ENCODE measurements around the gene WIPI1.

DNA sequence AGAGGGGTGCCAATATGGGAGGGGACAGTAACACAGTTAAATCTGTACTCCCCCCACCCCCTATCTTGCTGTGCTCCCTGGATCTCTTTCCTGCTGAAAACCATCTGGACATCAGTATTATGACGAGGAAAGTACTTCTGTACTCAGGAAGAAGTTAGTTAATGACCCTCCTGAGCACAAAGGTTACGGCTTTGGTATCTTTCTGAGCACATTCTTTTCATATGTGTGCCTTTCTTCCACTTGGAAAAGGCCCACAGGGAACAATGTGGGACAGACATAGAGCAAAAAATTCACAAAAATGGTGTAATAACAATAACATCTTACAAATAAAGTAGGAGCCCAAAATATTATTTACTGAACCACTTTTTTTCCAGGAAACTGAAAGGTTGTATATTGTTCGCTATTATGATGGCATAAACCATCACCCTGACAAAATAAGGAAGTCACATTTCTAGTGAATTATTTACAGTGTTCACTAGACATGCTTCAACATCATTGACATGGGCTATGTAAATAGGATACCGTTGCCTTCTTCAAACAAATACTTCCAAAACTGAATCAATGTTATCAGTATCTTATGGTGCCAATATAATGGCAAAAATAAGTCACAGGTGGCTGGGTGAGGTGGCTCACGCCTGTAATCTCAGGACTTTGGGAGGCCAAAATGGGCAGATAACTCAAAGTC is 5.5 kb downstream of the WIPI1 start:
- TF ChIP-seq POLR2A (IDR thresholded peaks at IDR 0.05), result no peak
- TF ChIP-seq, protein P1, sequence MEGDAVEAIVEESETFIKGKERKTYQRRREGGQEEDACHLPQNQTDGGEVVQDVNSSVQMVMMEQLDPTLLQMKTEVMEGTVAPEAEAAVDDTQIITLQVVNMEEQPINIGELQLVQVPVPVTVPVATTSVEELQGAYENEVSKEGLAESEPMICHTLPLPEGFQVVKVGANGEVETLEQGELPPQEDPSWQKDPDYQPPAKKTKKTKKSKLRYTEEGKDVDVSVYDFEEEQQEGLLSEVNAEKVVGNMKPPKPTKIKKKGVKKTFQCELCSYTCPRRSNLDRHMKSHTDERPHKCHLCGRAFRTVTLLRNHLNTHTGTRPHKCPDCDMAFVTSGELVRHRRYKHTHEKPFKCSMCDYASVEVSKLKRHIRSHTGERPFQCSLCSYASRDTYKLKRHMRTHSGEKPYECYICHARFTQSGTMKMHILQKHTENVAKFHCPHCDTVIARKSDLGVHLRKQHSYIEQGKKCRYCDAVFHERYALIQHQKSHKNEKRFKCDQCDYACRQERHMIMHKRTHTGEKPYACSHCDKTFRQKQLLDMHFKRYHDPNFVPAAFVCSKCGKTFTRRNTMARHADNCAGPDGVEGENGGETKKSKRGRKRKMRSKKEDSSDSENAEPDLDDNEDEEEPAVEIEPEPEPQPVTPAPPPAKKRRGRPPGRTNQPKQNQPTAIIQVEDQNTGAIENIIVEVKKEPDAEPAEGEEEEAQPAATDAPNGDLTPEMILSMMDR (IDR thresholded peaks at IDR 0.05), result no peak

All from prostate gland (tissue), 2 donors.